GM18858 (cell line): Measurements from ENCODE around the gene FCN2.

Experiments
- ATAC-seq: cut with Tn5 transposase; IDR thresholded peaks from one replicate; pipeline ENCODE4 v1.9.1; 2021; ENCODE audit not compliant: unreplicated experiment

The FCN2 gene

GRCh38 chr9:134880484-134881312 lies at the start of gene FCN2:
Gene FCN2, plus strand, starts transcription at chr9:134880810. Its CDS starts 12 bp downstream, at chr9:134880822.
- no peak for ATAC-seq

GRCh38 chr9:134830926-134831720 lies 49.5 kb upstream of the FCN2 start:
- no peak for ATAC-seq

- no peak for ATAC-seq
Measured at GRCh38 chr9:134832471-134832870, 48.1 kb upstream of the FCN2 start.

- ATAC-seq, result no peak
Measured at GRCh38 chr9:134833294-134833880, 47.2 kb upstream of the FCN2 start.

- ATAC-seq, result no peak
Measured at GRCh38 chr9:134834217-134834956, 46.2 kb upstream of the FCN2 start.

- ATAC-seq, result no peak
Measured at GRCh38 chr9:134834957-134835419, 45.6 kb upstream of the FCN2 start.

- no peak for ATAC-seq
Measured at GRCh38 chr9:134835448-134835847, 45.2 kb upstream of the FCN2 start.

- ATAC-seq, result no peak
Measured at GRCh38 chr9:134835987-134836386, 44.6 kb upstream of the FCN2 start.

GRCh38 chr9:134836406-134836970 lies 44.1 kb upstream of the FCN2 start:
- no peak for ATAC-seq

GRCh38 chr9:134837529-134837928 lies 43.1 kb upstream of the FCN2 start:
- ATAC-seq, result no peak

- ATAC-seq, result no peak
Measured at GRCh38 chr9:134838651-134839454, 41.8 kb upstream of the FCN2 start.

GRCh38 chr9:134839455-134840125 lies 41.0 kb upstream of the FCN2 start:
- no peak for ATAC-seq

- no peak for ATAC-seq
Measured at GRCh38 chr9:134840511-134840910, 40.1 kb upstream of the FCN2 start.

- no peak for ATAC-seq
Measured at GRCh38 chr9:134841180-134841904, 39.3 kb upstream of the FCN2 start.

- no peak for ATAC-seq
Measured at GRCh38 chr9:134842321-134842720, 38.3 kb upstream of the FCN2 start.

- ATAC-seq, result no peak
Measured at GRCh38 chr9:134843740-134844139, 36.9 kb upstream of the FCN2 start.

GRCh38 chr9:134844821-134845220 lies 35.8 kb upstream of the FCN2 start:
- ATAC-seq, result no peak

- ATAC-seq, result no peak
Measured at GRCh38 chr9:134846187-134846586, 34.4 kb upstream of the FCN2 start.

GRCh38 chr9:134846699-134847098 lies 33.9 kb upstream of the FCN2 start:
- no peak for ATAC-seq
